Measurements from ENCODE around the gene TNRC6C.

DNA sequence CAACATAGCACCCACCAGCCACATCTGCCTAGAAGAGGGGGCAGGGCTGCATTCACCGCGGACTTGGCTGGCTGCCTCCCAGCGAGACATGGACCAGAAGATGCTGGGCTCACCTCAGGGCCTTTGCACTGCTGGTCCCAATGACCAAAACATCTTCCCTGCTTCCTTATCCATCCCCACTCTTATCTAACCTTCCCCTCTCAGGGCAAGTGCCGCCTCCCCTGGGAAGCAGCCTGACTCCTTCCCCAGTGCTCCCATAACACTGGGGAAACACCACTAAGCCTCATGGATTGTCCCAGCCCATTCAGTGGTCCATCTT, 164.4 kb downstream of the TNRC6C start:
- TF ChIP-seq, protein P1, sequence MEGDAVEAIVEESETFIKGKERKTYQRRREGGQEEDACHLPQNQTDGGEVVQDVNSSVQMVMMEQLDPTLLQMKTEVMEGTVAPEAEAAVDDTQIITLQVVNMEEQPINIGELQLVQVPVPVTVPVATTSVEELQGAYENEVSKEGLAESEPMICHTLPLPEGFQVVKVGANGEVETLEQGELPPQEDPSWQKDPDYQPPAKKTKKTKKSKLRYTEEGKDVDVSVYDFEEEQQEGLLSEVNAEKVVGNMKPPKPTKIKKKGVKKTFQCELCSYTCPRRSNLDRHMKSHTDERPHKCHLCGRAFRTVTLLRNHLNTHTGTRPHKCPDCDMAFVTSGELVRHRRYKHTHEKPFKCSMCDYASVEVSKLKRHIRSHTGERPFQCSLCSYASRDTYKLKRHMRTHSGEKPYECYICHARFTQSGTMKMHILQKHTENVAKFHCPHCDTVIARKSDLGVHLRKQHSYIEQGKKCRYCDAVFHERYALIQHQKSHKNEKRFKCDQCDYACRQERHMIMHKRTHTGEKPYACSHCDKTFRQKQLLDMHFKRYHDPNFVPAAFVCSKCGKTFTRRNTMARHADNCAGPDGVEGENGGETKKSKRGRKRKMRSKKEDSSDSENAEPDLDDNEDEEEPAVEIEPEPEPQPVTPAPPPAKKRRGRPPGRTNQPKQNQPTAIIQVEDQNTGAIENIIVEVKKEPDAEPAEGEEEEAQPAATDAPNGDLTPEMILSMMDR (IDR thresholded peaks at IDR 0.05; ENCODE audit: low read depth, low read length): no peak
- TF ChIP-seq POLR2A (IDR thresholded peaks at IDR 0.05; ENCODE audit: extremely low read depth, insufficient read length) (no peak), MYC (IDR thresholded peaks at IDR 0.05; ENCODE audit: low read depth, low read length) (no peak)
- TF ChIP-seq, protein P2, sequence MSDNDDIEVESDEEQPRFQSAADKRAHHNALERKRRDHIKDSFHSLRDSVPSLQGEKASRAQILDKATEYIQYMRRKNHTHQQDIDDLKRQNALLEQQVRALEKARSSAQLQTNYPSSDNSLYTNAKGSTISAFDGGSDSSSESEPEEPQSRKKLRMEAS (IDR thresholded peaks at IDR 0.05; ENCODE audit: low read depth, low read length): no peak

All from NB4 (cell line).